Karpas-422 (cell line): ENCODE results near the gene FHIT. TPM values are rescaled to one million over a fixed set of nuclear protein-coding genes. Genes with fewer than 3 reads are reported as not detected.

Experiments
- DNase-seq: peaks from one replicate; pipeline ENCODE4 v3.0.0-alpha.2; 2015
- H2AFZ ChIP-seq: fragments of 200-600 bp; sonication (generic); 2 replicates; pipeline ENCODE4 v1.6.1; 2014; ENCODE audit warnings: antibody characterized with exemption, low read length, mixed read lengths
- H3K27ac ChIP-seq: fragments of 200-600 bp; sonication (generic); 2 replicates; pipeline ENCODE4 v1.5.1; 2014; ENCODE audit warnings: mild to moderate bottlenecking, low read length, moderate library complexity
- H3K27me3 ChIP-seq: fragments of 200-600 bp; sonication (generic); 2 replicates; pipeline ENCODE4 v1.6.1; 2014; ENCODE audit warnings: low read length, mixed read lengths
- H3K36me3 ChIP-seq: fragments of 200-600 bp; sonication (generic); 2 replicates; pipeline ENCODE4 v1.6.1; 2014; ENCODE audit warnings: low read length, mixed read lengths; ENCODE audit not compliant: insufficient read depth
- H3K4me1 ChIP-seq: fragments of 200-600 bp; sonication (generic); 2 replicates; pipeline ENCODE4 v1.6.1; 2014; ENCODE audit warnings: mild to moderate bottlenecking, low read length, mixed read lengths
- H3K4me2 ChIP-seq: fragments of 200-600 bp; sonication (generic); 2 replicates; pipeline ENCODE4 v1.6.1; 2014; ENCODE audit warnings: low read length, low read depth, mild to moderate bottlenecking; ENCODE audit not compliant: poor library complexity, severe bottlenecking
- H3K4me3 ChIP-seq: fragments of 200-600 bp; sonication (generic); 2 replicates; pipeline ENCODE4 v1.5.1; 2014; ENCODE audit warnings: mild to moderate bottlenecking, antibody characterized with exemption, low read length, mixed read lengths
- H3K79me2 ChIP-seq: fragments of 200-600 bp; sonication (generic); 2 replicates; pipeline ENCODE4 v1.6.1; 2014; ENCODE audit warnings: mild to moderate bottlenecking, low read length, mixed read lengths
- H3K9ac ChIP-seq: fragments of 200-600 bp; sonication (generic); 2 replicates; pipeline ENCODE4 v1.6.0; 2014; ENCODE audit warnings: low read length
- H3K9me2 ChIP-seq: fragments of 200-600 bp; sonication (generic), shearing (Covaris generic); replicated peaks from 2 replicates; pipeline ENCODE4 v1.6.0; 2014; ENCODE audit warnings: mild to moderate bottlenecking, low read length, moderate library complexity; ENCODE audit not compliant: insufficient read depth
- H3K9me3 ChIP-seq: fragments of 300-700, 200-600 bp; sonication (generic); 2 replicates; pipeline ENCODE4 v1.6.1; 2014; ENCODE audit warnings: low read length, mixed read lengths
- H4K20me1 ChIP-seq: fragments of 200-600 bp; sonication (generic); 2 replicates; pipeline ENCODE4 v1.6.1; 2014; ENCODE audit warnings: mild to moderate bottlenecking, antibody characterized with exemption, low read length, low read depth; ENCODE audit not compliant: insufficient read depth
- total RNA-seq: library from RNA; depleted of rRNA; stranded (reverse); fragments of >200 nt; shearing (Covaris generic); gene quantifications from 2 replicates; pipeline ENCODE4 v1.2.3, GENCODE V29; 2014; ENCODE audit warnings: low replicate concordance

Gene FHIT
- total RNA-seq, 1 experiment from 2014 or later = not detected

- no peak overlapping the region for H3K27ac ChIP-seq
- no peak overlapping the region for H2AFZ ChIP-seq
- no peak for DNase-seq
- no peaks in the 10 kb centered on the region for H4K20me1 ChIP-seq
- no peak overlapping the region for H3K9ac ChIP-seq
- no peaks in the 10 kb centered on the region for H3K9me2 ChIP-seq
- no peaks in the 10 kb centered on the region for H3K4me1 ChIP-seq
- no peaks in the 10 kb centered on the region for H3K27me3 ChIP-seq
- no peak overlapping the region for H3K4me3 ChIP-seq
- H3K36me3 ChIP-seq = no peaks in the 10 kb centered on the region
- no peak overlapping the region for H3K4me2 ChIP-seq
- no peaks in the 10 kb centered on the region for H3K79me2 ChIP-seq
- H3K9me3 ChIP-seq = peaks cover 17% of the 10 kb centered on the region; the same call in 1 of the 2 replicates
Measured at GRCh38 chr3:60365360-60365759, 885.9 kb downstream of the FHIT start.

- H3K79me2 ChIP-seq = no peaks in the 10 kb centered on the region
- H3K9me2 ChIP-seq = no peaks in the 10 kb centered on the region
- H2AFZ ChIP-seq = no peak overlapping the region
- no peaks in the 10 kb centered on the region for H3K4me1 ChIP-seq
- no peak overlapping the region for H3K27ac ChIP-seq
- H3K36me3 ChIP-seq = no peaks in the 10 kb centered on the region
- H3K4me3 ChIP-seq = no peak overlapping the region
- no peak overlapping the region for H3K9ac ChIP-seq
- H3K9me3 ChIP-seq = peaks cover 17% of the 10 kb centered on the region; the same call in 1 of the 2 replicates
- DNase-seq = no peak
- H4K20me1 ChIP-seq = no peaks in the 10 kb centered on the region
- H3K27me3 ChIP-seq = no peaks in the 10 kb centered on the region
- H3K4me2 ChIP-seq = no peak overlapping the region
Measured at GRCh38 chr3:60364475-60364874, 886.8 kb downstream of the FHIT start.

GRCh38 chr3:60363817-60364216 lies 887.4 kb downstream of the FHIT start:
- Histone ChIP-seq H3K27ac (no peak overlapping the region), H2AFZ (no peak overlapping the region), H3K4me2 (no peak overlapping the region), H3K9me2 (no peaks in the 10 kb centered on the region), H3K36me3 (no peaks in the 10 kb centered on the region), H3K9ac (no peak overlapping the region), H3K27me3 (no peaks in the 10 kb centered on the region), H4K20me1 (no peaks in the 10 kb centered on the region), H3K4me1 (no peaks in the 10 kb centered on the region), H3K9me3 (peaks cover 17% of the 10 kb centered on the region; the same call in 1 of the 2 replicates), H3K4me3 (no peak overlapping the region), H3K79me2 (no peaks in the 10 kb centered on the region)
- DNase-seq = no peak

GRCh38 chr3:60355825-60356224 lies 895.4 kb downstream of the FHIT start:
- H3K4me3 ChIP-seq = no peak overlapping the region
- no peaks in the 10 kb centered on the region for H3K79me2 ChIP-seq

GRCh38 chr3:60351481-60351880 lies 899.8 kb downstream of the FHIT start:
- peaks cover 26% of the 10 kb centered on the region for H3K9me3 ChIP-seq
- no peaks in the 10 kb centered on the region for H3K9me2 ChIP-seq
- no peak for DNase-seq
- H3K9ac ChIP-seq = no peak overlapping the region
- no peaks in the 10 kb centered on the region for H4K20me1 ChIP-seq
- no peaks in the 10 kb centered on the region for H3K27me3 ChIP-seq
- no peak overlapping the region for H3K4me3 ChIP-seq
- H3K27ac ChIP-seq = no peak overlapping the region
- H2AFZ ChIP-seq = no peak overlapping the region
- no peaks in the 10 kb centered on the region for H3K4me1 ChIP-seq
- H3K79me2 ChIP-seq = no peaks in the 10 kb centered on the region
- H3K36me3 ChIP-seq = no peaks in the 10 kb centered on the region
- no peak overlapping the region for H3K4me2 ChIP-seq

More at GRCh38 chr3:60355825-60356224, 895.4 kb downstream of the FHIT start:
- H2AFZ ChIP-seq = no peak overlapping the region
- H3K9me2 ChIP-seq = no peaks in the 10 kb centered on the region
- no peak overlapping the region for H3K27ac ChIP-seq
- no peaks in the 10 kb centered on the region for H4K20me1 ChIP-seq
- H3K9me3 ChIP-seq = peaks cover 19% of the 10 kb centered on the region; the same call in 1 of the 2 replicates
- H3K4me1 ChIP-seq = no peaks in the 10 kb centered on the region
- H3K9ac ChIP-seq = no peak overlapping the region
- no peaks in the 10 kb centered on the region for H3K27me3 ChIP-seq
- DNase-seq = no peak
- H3K4me2 ChIP-seq = no peak overlapping the region
- H3K36me3 ChIP-seq = no peaks in the 10 kb centered on the region

GRCh38 chr3:60344340-60344739 lies 906.9 kb downstream of the FHIT start:
- no peaks in the 10 kb centered on the region for H3K79me2 ChIP-seq
- H3K9me2 ChIP-seq = no peaks in the 10 kb centered on the region; the same call in 1 of the 2 replicates
- no peak overlapping the region for H3K4me3 ChIP-seq
- no peak overlapping the region for H3K4me2 ChIP-seq
- DNase-seq = no peak
- H3K4me1 ChIP-seq = no peaks in the 10 kb centered on the region
- no peaks in the 10 kb centered on the region for H4K20me1 ChIP-seq
- H3K36me3 ChIP-seq = no peaks in the 10 kb centered on the region
- H3K27ac ChIP-seq = no peak overlapping the region
- no peak overlapping the region for H2AFZ ChIP-seq
- H3K27me3 ChIP-seq = no peaks in the 10 kb centered on the region
- H3K9me3 ChIP-seq = peaks cover 30% of the 10 kb centered on the region
- no peak overlapping the region for H3K9ac ChIP-seq

- Histone ChIP-seq H2AFZ (no peak overlapping the region), H3K79me2 (no peaks in the 10 kb centered on the region), H3K4me1 (no peaks in the 10 kb centered on the region), H3K4me3 (no peak overlapping the region), H3K36me3 (no peaks in the 10 kb centered on the region), H3K4me2 (no peak overlapping the region), H3K27ac (no peak overlapping the region), H3K27me3 (no peaks in the 10 kb centered on the region), H3K9me3 (peaks cover 30% of the 10 kb centered on the region), H3K9me2 (no peaks in the 10 kb centered on the region; the same call in 1 of the 2 replicates), H3K9ac (no peak overlapping the region), H4K20me1 (no peaks in the 10 kb centered on the region)
- DNase-seq = no peak
Measured at GRCh38 chr3:60343831-60344230, 907.4 kb downstream of the FHIT start.

GRCh38 chr3:60339304-60339703 lies 911.9 kb downstream of the FHIT start:
- Histone ChIP-seq H3K27ac (no peak overlapping the region), H3K9me2 (no peaks in the 10 kb centered on the region; the same call in 1 of the 2 replicates), H3K79me2 (no peaks in the 10 kb centered on the region), H3K4me1 (no peaks in the 10 kb centered on the region), H2AFZ (no peak overlapping the region), H3K4me3 (no peak overlapping the region), H4K20me1 (no peaks in the 10 kb centered on the region), H3K27me3 (no peaks in the 10 kb centered on the region), H3K4me2 (no peak overlapping the region), H3K9ac (no peak overlapping the region), H3K9me3 (peaks cover 16% of the 10 kb centered on the region), H3K36me3 (no peaks in the 10 kb centered on the region)
- no peak for DNase-seq

GRCh38 chr3:60337421-60337820 lies 913.8 kb downstream of the FHIT start:
- no peak overlapping the region for H3K27ac ChIP-seq
- no peak overlapping the region for H2AFZ ChIP-seq
- H4K20me1 ChIP-seq = no peaks in the 10 kb centered on the region
- no peaks in the 10 kb centered on the region for H3K4me1 ChIP-seq
- peaks cover 8% of the 10 kb centered on the region for H3K9me3 ChIP-seq
- H3K4me2 ChIP-seq = no peak overlapping the region
- no peaks in the 10 kb centered on the region for H3K36me3 ChIP-seq
- no peaks in the 10 kb centered on the region for H3K79me2 ChIP-seq
- no peaks in the 10 kb centered on the region; the same call in 1 of the 2 replicates for H3K9me2 ChIP-seq
- no peak overlapping the region for H3K4me3 ChIP-seq
- H3K9ac ChIP-seq = no peak overlapping the region
- H3K27me3 ChIP-seq = no peaks in the 10 kb centered on the region
- DNase-seq = no peak
